ENCODE data around the gene YJU2. TPM values are rescaled to one million over a fixed set of nuclear protein-coding genes. Genes with fewer than 3 reads are reported as not detected.

Gene YJU2
- total RNA-seq, 1 donor from 2014 or later: 10.2 TPM

DNA sequence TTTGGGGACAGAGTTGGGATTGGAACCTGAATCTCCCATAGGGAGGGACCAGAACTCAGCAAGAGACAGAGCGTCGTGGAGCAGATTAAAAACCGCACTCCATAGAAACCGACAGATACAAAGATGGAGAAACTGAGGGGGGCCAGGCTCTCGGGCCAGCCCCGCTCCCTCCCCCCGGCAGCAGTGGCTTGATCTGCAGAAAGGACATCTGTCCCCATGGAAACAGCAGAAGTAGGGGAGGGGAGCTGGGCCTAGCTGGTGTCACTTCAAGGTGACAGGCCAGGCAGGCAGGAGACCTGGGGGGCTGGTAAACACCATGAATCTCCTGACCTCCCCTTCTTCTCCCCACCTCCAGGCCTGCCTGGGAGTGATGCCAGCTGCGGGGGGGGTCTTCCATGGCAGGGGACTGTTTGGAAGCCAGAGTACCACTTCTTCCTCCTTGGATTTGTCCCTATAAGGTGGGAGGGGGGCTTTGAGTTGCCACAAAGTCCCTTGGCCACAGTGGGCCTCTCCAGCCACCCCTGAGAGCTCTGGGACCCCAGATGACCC is 44.4 kb downstream of the YJU2 start:
- H3K4me1 ChIP-seq: no peaks in the 10 kb centered on the region
- no peaks in the 10 kb centered on the region for H3K9me3 ChIP-seq (replicated peaks)
- no peak overlapping the region for H3K27ac ChIP-seq (replicated peaks)
- H3K36me3 ChIP-seq: no peaks in the 10 kb centered on the region
- peaks cover 75% of the 10 kb centered on the region for H3K27me3 ChIP-seq (ENCODE audit: low read depth)
- no peak overlapping the region for H3K4me3 ChIP-seq
- intact Hi-C loops (cut with micrococcal nuclease): no loop called here
- DNase-seq: no peak
- no peak for TF ChIP-seq CTCF (IDR thresholded peaks at IDR 0.05; ENCODE audit: borderline replicate concordance)

GRCh38 chr19:4292515-4292914 is 45.6 kb downstream of the YJU2 start:
- no peak for TF ChIP-seq CTCF (IDR thresholded peaks at IDR 0.05; ENCODE audit: borderline replicate concordance)
- Histone ChIP-seq H3K4me3 (no peak overlapping the region), H3K36me3 (no peaks in the 10 kb centered on the region), H3K4me1 (no peaks in the 10 kb centered on the region), H3K27ac (replicated peaks) (no peak overlapping the region), H3K27me3 (ENCODE audit: low read depth) (peaks cover 74% of the 10 kb centered on the region), H3K9me3 (replicated peaks) (no peaks in the 10 kb centered on the region)
- no peak for DNase-seq
- intact Hi-C loops (cut with micrococcal nuclease): no loop called here

- DNase-seq: no peak
- intact Hi-C loops (cut with micrococcal nuclease): no loop called here
- Histone ChIP-seq H3K27ac (replicated peaks) (no peak overlapping the region), H3K9me3 (replicated peaks) (no peaks in the 10 kb centered on the region), H3K36me3 (no peaks in the 10 kb centered on the region), H3K27me3 (ENCODE audit: low read depth) (peaks cover 76% of the 10 kb centered on the region), H3K4me3 (no peak overlapping the region), H3K4me1 (no peaks in the 10 kb centered on the region)
- no peak for TF ChIP-seq CTCF (IDR thresholded peaks at IDR 0.05; ENCODE audit: borderline replicate concordance)
Observed at GRCh38 chr19:4294389-4294788, 47.5 kb downstream of the YJU2 start.

DNA sequence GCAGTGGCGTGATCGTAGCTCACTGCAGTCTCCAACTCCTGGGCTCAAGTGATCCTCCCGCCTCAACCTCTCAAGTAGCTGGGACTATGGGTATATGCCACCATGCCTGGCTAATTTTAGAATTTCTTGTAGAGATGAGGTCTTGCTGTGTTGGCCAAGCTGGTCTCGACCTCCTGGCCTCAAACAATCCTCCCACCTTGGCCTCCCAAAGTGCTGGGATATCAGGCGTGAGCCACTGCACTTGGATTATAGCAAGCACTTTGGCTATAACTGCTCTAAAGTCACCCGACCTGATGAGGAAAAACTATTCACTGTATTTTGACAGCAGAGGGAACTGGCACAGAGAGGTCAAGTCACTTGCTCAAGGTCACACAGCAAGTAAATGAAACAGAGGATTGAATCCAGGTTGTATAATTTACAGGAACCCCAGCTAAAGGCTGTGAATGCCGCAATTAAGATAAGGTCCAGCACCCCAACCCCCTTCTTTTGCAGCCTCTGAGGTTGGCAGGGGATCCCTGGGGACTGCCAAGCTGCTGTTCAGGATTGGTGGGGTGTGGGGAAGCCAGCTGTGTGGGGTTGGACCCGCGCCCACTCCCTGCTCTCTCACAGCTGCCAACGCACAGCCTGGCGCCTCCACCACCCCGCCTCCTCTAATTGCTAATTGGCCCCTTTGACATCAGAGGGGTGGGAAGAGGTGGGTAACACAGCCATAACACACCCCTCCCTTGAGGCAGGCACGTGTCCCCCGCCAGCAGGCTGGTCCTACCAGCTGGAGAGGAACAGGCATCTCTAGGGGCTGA is 49.3 kb downstream of the YJU2 start:
- DNase-seq: no peak
- Histone ChIP-seq H3K4me3 (no peak overlapping the region), H3K27me3 (ENCODE audit: low read depth) (peaks cover 71% of the 10 kb centered on the region), H3K36me3 (no peaks in the 10 kb centered on the region), H3K4me1 (no peaks in the 10 kb centered on the region), H3K9me3 (replicated peaks) (no peaks in the 10 kb centered on the region), H3K27ac (replicated peaks) (no peak overlapping the region)
- intact Hi-C loops (cut with micrococcal nuclease): no loop called here
- TF ChIP-seq CTCF (IDR thresholded peaks at IDR 0.05; ENCODE audit: borderline replicate concordance): no peak

DNA sequence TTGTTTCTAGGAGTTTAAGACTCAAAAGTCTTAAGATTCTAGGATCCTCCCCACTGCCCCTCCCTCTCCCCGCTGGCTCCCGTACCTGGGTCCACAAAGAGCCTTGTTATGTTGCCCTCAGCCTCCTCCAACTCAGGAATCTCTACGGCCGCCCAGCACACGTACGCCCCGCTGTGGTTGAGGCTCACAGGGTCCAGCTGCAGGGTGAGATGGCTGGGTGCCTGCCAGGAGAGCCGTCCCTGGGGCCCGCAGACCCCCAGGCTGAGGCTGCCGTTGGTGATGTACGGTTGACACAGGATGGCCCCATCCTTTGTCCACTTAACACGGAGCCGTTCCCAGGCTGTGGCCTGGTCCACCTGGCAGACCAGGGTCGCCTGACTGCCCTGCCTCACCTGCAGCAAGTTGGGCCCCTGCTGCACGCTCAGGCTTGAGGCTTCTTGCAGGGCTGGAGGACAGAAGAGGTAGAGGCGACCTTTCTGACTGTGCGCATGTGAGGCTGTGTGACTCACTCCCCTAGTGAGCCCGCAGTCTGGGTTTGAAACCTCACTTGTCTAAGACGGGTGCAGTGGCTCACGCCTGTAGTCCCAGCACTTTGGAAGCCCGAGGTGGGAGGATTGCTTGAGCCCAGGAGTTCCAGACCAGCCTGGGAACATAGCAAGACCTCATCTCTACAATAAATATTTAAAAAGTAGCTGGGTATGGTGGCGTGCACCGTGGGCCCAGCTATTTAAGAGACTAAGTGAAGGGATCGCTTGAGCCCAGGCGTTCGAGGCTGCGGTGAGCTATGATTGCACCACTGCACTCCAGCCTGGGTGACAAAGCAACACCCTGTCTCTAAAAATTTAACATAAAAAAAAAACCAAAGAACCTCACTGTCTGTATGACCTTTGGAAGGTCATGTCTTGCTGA is 51.3 kb downstream of the YJU2 start:
- H3K4me3 ChIP-seq: no peak overlapping the region
- no peaks in the 10 kb centered on the region for H3K9me3 ChIP-seq (replicated peaks)
- no peaks in the 10 kb centered on the region for H3K4me1 ChIP-seq
- no peak for DNase-seq
- H3K27me3 ChIP-seq (ENCODE audit: low read depth): peaks cover 73% of the 10 kb centered on the region
- no peak for TF ChIP-seq CTCF (IDR thresholded peaks at IDR 0.05; ENCODE audit: borderline replicate concordance)
- intact Hi-C loops (cut with micrococcal nuclease): no loop called here
- no peaks in the 10 kb centered on the region for H3K36me3 ChIP-seq
- H3K27ac ChIP-seq (replicated peaks): no peak overlapping the region
